ENCODE measurements around the gene PCDHGA9.

- TF ChIP-seq POLR2A (IDR thresholded peaks at IDR 0.05): no peak
- no peak for TF ChIP-seq CTCF (IDR thresholded peaks at IDR 0.05)
Measured at GRCh38 chr5:141356133-141356532, 46.4 kb upstream of the PCDHGA9 start.

All from body of pancreas (tissue), 4 donors.